HCT116 (cell line): ENCODE measurements around the gene RASAL2. TPM values are rescaled to one million over a fixed set of nuclear protein-coding genes. Genes with fewer than 3 reads are reported as not detected.

Experiments
- ATAC-seq: fragments of 200-7000 bp; cut with Tn5 transposase; 2 replicates; pipeline ENCODE4 v1.9.1; 2020; ENCODE audit warnings: mild to moderate bottlenecking, moderate library complexity
- BruUV-seq: library from RNA; stranded (reverse); fragments of 400-500 nt; replicated peaks from 2 replicates; lab custom pipeline; 2021; lab: Mats Ljungman, UMichigan
- CTCF ChIA-PET: fragments of 300-600 bp; sonication (Branson Sonifier 250); formaldehyde crosslinking; loops from one replicate; lab custom pipeline; 2021; ENCODE audit warnings: antibody characterized with exemption; lab: Charles Lee
- POLR2A ChIA-PET: fragments of 300-600, 350-600 bp; sonication (Branson Sonifier 250); formaldehyde crosslinking; loops from one replicate; lab custom pipeline; 2021; ENCODE audit warnings: antibody characterized with exemption; lab: Charles Lee
- RAD21 ChIA-PET, 2 experiments: fragments of 300-600 bp; sonication (Branson Sonifier 250); formaldehyde crosslinking; loops; one replicate each; lab custom pipeline; 2023; ENCODE audit warnings: low total read pairs in 2 of 2; ENCODE audit not compliant: uncharacterized antibody in 2 of 2, unreplicated experiment in 2 of 2, low non-redundant PET in 1 of 2; lab: Charles Lee
- DNase-seq: peaks from one replicate; pipeline ENCODE4 v3.0.0-alpha.2; 2010; ENCODE audit warnings: low read depth, low spot score
- H2AFZ ChIP-seq: fragments of 200-600 bp; shearing (Covaris generic), sonication (generic); 2 replicates; pipeline ENCODE4 v1.6.1; 2017; ENCODE audit warnings: low read depth, mixed run types, mixed read lengths, antibody characterized with exemption, low read length; ENCODE audit not compliant: poor library complexity, severe bottlenecking
- H3K27ac ChIP-seq: 2 replicates; pipeline ENCODE4 v1.5.1; 2012; ENCODE audit warnings: low read depth, low read length
- H3K27me3 ChIP-seq: fragments of 200-600 bp; sonication (generic); 2 replicates; pipeline ENCODE4 v1.6.1; 2016; ENCODE audit warnings: mixed run types, low read length, mixed read lengths; ENCODE audit not compliant: insufficient read depth
- H3K36me3 ChIP-seq, 2 experiments: fragments of 200-500 bp in 1 of 2; fragments of 200-600 bp in 1 of 2; sonication (Bioruptor generic) in 1 of 2; sonication (generic) in 1 of 2; 2 replicates each; pipeline versions ENCODE4 v1.5.1 to v1.6.1; 2014 to 2016; ENCODE audit warnings: low read length in 2 of 2, inconsistent platforms in 1 of 2, mixed read lengths in 1 of 2, mixed run types in 1 of 2; ENCODE audit not compliant: insufficient read depth in 2 of 2, control insufficient read depth in 1 of 2
- H3K4me1 ChIP-seq, 2 experiments: fragments of 200-600 bp in 1 of 2; sonication (generic) in 1 of 2; 2 replicates each; pipeline versions ENCODE4 v1.5.1 to v1.6.1; 2012 to 2017; ENCODE audit warnings: low read length in 2 of 2, inconsistent platforms in 1 of 2, mild to moderate bottlenecking in 1 of 2, mixed read lengths in 1 of 2, mixed run types in 1 of 2, moderate library complexity in 1 of 2; ENCODE audit not compliant: insufficient read depth in 2 of 2, control insufficient read depth in 1 of 2
- H3K4me2 ChIP-seq: fragments of 200-600 bp; sonication (generic); 2 replicates; pipeline ENCODE4 v1.6.1; 2017; ENCODE audit warnings: mixed run types, low read length, mixed read lengths
- H3K4me3 ChIP-seq, 2 experiments: fragments of 200-600 bp in 1 of 2; sonication (generic) in 1 of 2; replicated peaks in 1 of 2; 2 replicates each; pipeline ENCODE4 v1.5.1; 2011 to 2016; ENCODE audit warnings: low read length in 2 of 2, control low read depth in 1 of 2, low read depth in 1 of 2, mild to moderate bottlenecking in 1 of 2, mixed read lengths in 1 of 2, mixed run types in 1 of 2
- H3K79me2 ChIP-seq: fragments of 200-600 bp; sonication (generic); 2 replicates; pipeline ENCODE4 v1.6.1; 2017; ENCODE audit warnings: mild to moderate bottlenecking, mixed run types, low read length, moderate library complexity, mixed read lengths; ENCODE audit not compliant: insufficient read depth
- H3K9ac ChIP-seq: fragments of 200-600 bp; sonication (generic); 2 replicates; pipeline ENCODE4 v1.6.1; 2016; ENCODE audit warnings: low read length, mixed read lengths
- H3K9me2 ChIP-seq: fragments of 200-600 bp; sonication (generic), shearing (Covaris generic); 2 replicates; pipeline ENCODE4 v1.6.1; 2017; ENCODE audit warnings: mixed run types, mild to moderate bottlenecking, moderate library complexity; ENCODE audit not compliant: insufficient read depth
- H3K9me3 ChIP-seq, 2 experiments: fragments of 200-500 bp in 1 of 2; fragments of 200-600 bp in 1 of 2; sonication (Bioruptor generic) in 1 of 2; sonication (generic) in 1 of 2; 2 replicates each; pipeline ENCODE4 v1.6.1; 2014 to 2017; ENCODE audit warnings: low read length in 2 of 2, mixed read lengths in 2 of 2, inconsistent platforms in 1 of 2, low read depth in 1 of 2, mild to moderate bottlenecking in 1 of 2, mixed run types in 1 of 2, moderate library complexity in 1 of 2; ENCODE audit not compliant: control insufficient read depth in 1 of 2, insufficient read depth in 1 of 2
- H4K20me1 ChIP-seq: fragments of 200-600 bp; sonication (generic), shearing (Covaris generic); 2 replicates; pipeline ENCODE4 v1.6.1; 2017; ENCODE audit warnings: mixed run types, mild to moderate bottlenecking, moderate library complexity; ENCODE audit not compliant: insufficient read depth
- CBX3 ChIP-seq: IDR thresholded peaks from 2 replicates; pipeline ENCODE4 v1.6.1; 2012; ENCODE audit warnings: low read depth
- POLR2A ChIP-seq: IDR thresholded peaks from 2 replicates; pipeline ENCODE4 v1.7.0; 2011; ENCODE audit warnings: borderline replicate concordance; ENCODE audit not compliant: insufficient read depth, insufficient read length; ENCODE audit errors: extremely low read depth
- SP1 ChIP-seq: IDR thresholded peaks from 2 replicates; pipeline ENCODE4 v1.6.1; 2012; ENCODE audit warnings: low read depth
- ZNF274 ChIP-seq: fragments of 200-500 bp; sonication (Bioruptor generic); IDR thresholded peaks from 2 replicates; pipeline ENCODE4 v1.6.1; 2014; ENCODE audit warnings: mild to moderate bottlenecking, low read depth, low read length, inconsistent platforms
- intact Hi-C: fragments of 100-400 bp; cut with micrococcal nuclease; formaldehyde crosslinking; loops from 2 replicates; pipeline ENCODE4 v1.10.0; 2022
- total RNA-seq: library from RNA; stranded (reverse); gene quantifications from one replicate; pipeline ENCODE4 v1.2.1, GENCODE V29; 2021; ENCODE audit not compliant: unreplicated experiment
- TF ChIP-seq, protein P1 (sequence below): IDR thresholded peaks from 2 replicates; pipeline ENCODE4 v1.6.1; 2012

Gene RASAL2
- total RNA-seq, 1 experiment from 2014 or later = 11.7 TPM

GRCh38 chr1:178277793-178278530, 184.1 kb downstream of the RASAL2 start:
- H2AFZ ChIP-seq = no peak overlapping the region
- no peak for ATAC-seq

GRCh38 chr1:178278916-178279686, 185.2 kb downstream of the RASAL2 start:
- ATAC-seq (no peak), DNase-seq (no peak)
- Histone ChIP-seq H3K27ac (no peak overlapping the region), H3K4me3 (no peak overlapping the region), H4K20me1 (no peaks in the 10 kb centered on the region), H3K4me1 (peaks cover 0 to 4% of the 10 kb centered on the region in 2 experiments; a peak in 2 of 4 replicates), H3K9me3 (no peaks in the 10 kb centered on the region), H3K9ac (no peak overlapping the region), H3K4me2 (no peak overlapping the region), H3K79me2 (no peaks in the 10 kb centered on the region), H3K36me3 (no peaks in the 10 kb centered on the region), H3K9me2 (no peaks in the 10 kb centered on the region), H2AFZ (no peak overlapping the region), H3K27me3 (no peaks in the 10 kb centered on the region)
- intact Hi-C loops = loop anchor here (10.0 kb wide), 1 partner anchor 74 kb away; no protein-coding TSS in a partner anchor
- ChIA-PET RAD21 (no interaction called here), POLR2A (no interaction called here), CTCF (interaction anchor here (1.9 kb wide), 1 partner anchor 21 kb away, joined by 6 read pairs; no protein-coding TSS in a partner anchor)
- BruUV-seq = no TSS peak
- TF ChIP-seq CBX3 (no peak), POLR2A (no peak), SP1 (no peak)
- TF ChIP-seq, protein P1, sequence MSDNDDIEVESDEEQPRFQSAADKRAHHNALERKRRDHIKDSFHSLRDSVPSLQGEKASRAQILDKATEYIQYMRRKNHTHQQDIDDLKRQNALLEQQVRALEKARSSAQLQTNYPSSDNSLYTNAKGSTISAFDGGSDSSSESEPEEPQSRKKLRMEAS = no peak

More at GRCh38 chr1:178277793-178278530, 184.1 kb downstream of the RASAL2 start:
- Histone ChIP-seq H3K4me2 (no peak overlapping the region), H4K20me1 (no peaks in the 10 kb centered on the region), H3K4me3 (no peak overlapping the region), H3K9me3 (no peaks in the 10 kb centered on the region), H3K9me2 (no peaks in the 10 kb centered on the region), H3K9ac (no peak overlapping the region), H3K36me3 (no peaks in the 10 kb centered on the region), H3K27ac (no peak overlapping the region), H3K4me1 (peaks cover 0 to 8% of the 10 kb centered on the region in 2 experiments; a peak in 2 of 4 replicates), H3K79me2 (no peaks in the 10 kb centered on the region), H3K27me3 (no peaks in the 10 kb centered on the region)
- intact Hi-C loops = loop anchor here (10.0 kb wide), 1 partner anchor 73 kb away; no protein-coding TSS in a partner anchor
- ChIA-PET CTCF (interaction anchor here (1.9 kb wide), 1 partner anchor 22 kb away, joined by 6 read pairs; no protein-coding TSS in a partner anchor), RAD21 (no interaction called here), POLR2A (no interaction called here)
- no peak for DNase-seq
- BruUV-seq = no TSS peak
- no peak for TF ChIP-seq ZNF274
